Thoracic aorta (tissue), 2 donors: ENCODE measurements around the gene PGM3. TPM values are rescaled to one million over a fixed set of nuclear protein-coding genes. Genes with fewer than 3 reads are reported as not detected.

ENCODE experiments used
- ATAC-seq: fragments of 150-250 bp; one replicate; pipeline ENCODE4 v1.8.0; 2017; ENCODE audit warnings: low read depth; ENCODE audit not compliant: insufficient number of reproducible peaks, low FRiP score
- DNase-seq: peaks from one replicate; pipeline ENCODE4 v3.0.0-alpha.2; 2020; ENCODE audit warnings: low spot score
- H3K27ac ChIP-seq, 2 donors: fragments of 200-600 bp; sonication (generic); 1 replicate in 1 of 2; 2 replicates in 1 of 2; pipeline ENCODE4 v1.5.1; 2016; ENCODE audit warnings: mild to moderate bottlenecking in 2 of 2, moderate library complexity in 2 of 2
- H3K27me3 ChIP-seq: fragments of 200-600 bp; sonication (generic); replicated peaks from 2 replicates; pipeline ENCODE4 v1.6.0; 2016; ENCODE audit warnings: mild to moderate bottlenecking; ENCODE audit not compliant: insufficient read depth
- H3K36me3 ChIP-seq: fragments of 200-600 bp; sonication (generic); one replicate; pipeline ENCODE4 v1.5.1; 2016
- H3K4me1 ChIP-seq, 2 donors: fragments of 200-600 bp; sonication (generic); 1 replicate in 1 of 2; 2 replicates in 1 of 2; pipeline versions ENCODE4 v1.5.1 to v1.6.0; 2016; ENCODE audit warnings: low read depth in 2 of 2, mild to moderate bottlenecking in 1 of 2; ENCODE audit not compliant: control insufficient read depth in 1 of 2
- H3K4me3 ChIP-seq: fragments of 200-600 bp; sonication (generic); 2 replicates; pipeline ENCODE4 v1.5.1; 2016; ENCODE audit warnings: mild to moderate bottlenecking
- H3K9me3 ChIP-seq: fragments of 200-600 bp; sonication (generic); 2 replicates; pipeline ENCODE4 v1.5.1; 2016
- CTCF ChIP-seq: fragments of 200-600 bp; sonication (generic); IDR thresholded peaks from one replicate; pipeline ENCODE4 v1.5.1; 2019; ENCODE audit warnings: antibody characterized with exemption
- total RNA-seq, 2 donors: library from RNA; depleted of rRNA; stranded (reverse); fragments of >200 nt; gene quantifications; one replicate each; pipeline versions ENCODE4 v1.1.0 to v1.2.3, GENCODE V29; 2016

PGM3 gene
- total RNA-seq, 2 donors from 2014 or later = 30.8 to 33.4 TPM

- DNase-seq (no peak), ATAC-seq (no peak)
- TF ChIP-seq CTCF = no peak
- Histone ChIP-seq H3K36me3 (no peaks in the 10 kb centered on the region), H3K9me3 (no peaks in the 10 kb centered on the region), H3K27me3 (no peaks in the 10 kb centered on the region), H3K27ac (no peak overlapping the region), H3K4me3 (no peak overlapping the region), H3K4me1 (peaks cover 0 to 12% of the 10 kb centered on the region in 2 donors)
These were observed 27.1 kb upstream of the PGM3 start for GRCh38 chr6:83220121-83220520.

- H3K4me3 ChIP-seq = no peak overlapping the region
- H3K4me1 ChIP-seq = peaks cover 0 to 17% of the 10 kb centered on the region in 2 donors
- no peaks in the 10 kb centered on the region for H3K9me3 ChIP-seq
- no peak for DNase-seq
- no peak for TF ChIP-seq CTCF
- H3K36me3 ChIP-seq = no peaks in the 10 kb centered on the region
- no peaks in the 10 kb centered on the region for H3K27me3 ChIP-seq
- H3K27ac ChIP-seq = no peak overlapping the region
- ATAC-seq = no peak
These were observed 25.6 kb upstream of the PGM3 start for GRCh38 chr6:83218646-83219045.

- Histone ChIP-seq H3K4me3 (no peak overlapping the region), H3K9me3 (no peaks in the 10 kb centered on the region), H3K36me3 (no peaks in the 10 kb centered on the region), H3K27me3 (no peaks in the 10 kb centered on the region), H3K27ac (no peak overlapping the region), H3K4me1 (peaks cover 0 to 17% of the 10 kb centered on the region in 2 donors)
- ATAC-seq (no peak), DNase-seq (no peak)
- no peak for TF ChIP-seq CTCF
These were observed 23.7 kb upstream of the PGM3 start for GRCh38 chr6:83216806-83217205.

- H3K36me3 ChIP-seq = no peaks in the 10 kb centered on the region
- no peaks in the 10 kb centered on the region for H3K27me3 ChIP-seq
- peak overlapping the region; percentile 55 to 71 for H3K27ac ChIP-seq
- no peaks in the 10 kb centered on the region for H3K9me3 ChIP-seq
- ATAC-seq = peak; percentile 58
- TF ChIP-seq CTCF = peak; percentile 63
- peaks cover 0 to 17% of the 10 kb centered on the region in 2 donors for H3K4me1 ChIP-seq
- DNase-seq = no peak
- no peak overlapping the region for H3K4me3 ChIP-seq
These were observed 22.3 kb upstream of the PGM3 start for GRCh38 chr6:83215131-83216047.

- Histone ChIP-seq H3K4me3 (no peak overlapping the region), H3K9me3 (no peaks in the 10 kb centered on the region), H3K36me3 (no peaks in the 10 kb centered on the region), H3K27ac (no peak overlapping the region), H3K27me3 (no peaks in the 10 kb centered on the region), H3K4me1 (no peaks in the 10 kb centered on the region)
- DNase-seq (no peak), ATAC-seq (no peak)
- no peak for TF ChIP-seq CTCF
These were observed 9.0 kb upstream of the PGM3 start for GRCh38 chr6:83202031-83202430.
